ENCODE data around the gene GPANK1. TPM values are rescaled to one million over a fixed set of nuclear protein-coding genes. Genes with fewer than 3 reads are reported as not detected.

GPANK1 gene
- total and polyA plus RNA-seq, 9 of the 15 experiments (the other 6 are each of a cell fraction or from before 2014, with no cell fraction given): 32.2 to 111 (median 46.3) TPM

GRCh38 chr6:31663961-31664789, 622 bp downstream of the GPANK1 start (continued):
- TF ChIP-seq, protein P1, sequence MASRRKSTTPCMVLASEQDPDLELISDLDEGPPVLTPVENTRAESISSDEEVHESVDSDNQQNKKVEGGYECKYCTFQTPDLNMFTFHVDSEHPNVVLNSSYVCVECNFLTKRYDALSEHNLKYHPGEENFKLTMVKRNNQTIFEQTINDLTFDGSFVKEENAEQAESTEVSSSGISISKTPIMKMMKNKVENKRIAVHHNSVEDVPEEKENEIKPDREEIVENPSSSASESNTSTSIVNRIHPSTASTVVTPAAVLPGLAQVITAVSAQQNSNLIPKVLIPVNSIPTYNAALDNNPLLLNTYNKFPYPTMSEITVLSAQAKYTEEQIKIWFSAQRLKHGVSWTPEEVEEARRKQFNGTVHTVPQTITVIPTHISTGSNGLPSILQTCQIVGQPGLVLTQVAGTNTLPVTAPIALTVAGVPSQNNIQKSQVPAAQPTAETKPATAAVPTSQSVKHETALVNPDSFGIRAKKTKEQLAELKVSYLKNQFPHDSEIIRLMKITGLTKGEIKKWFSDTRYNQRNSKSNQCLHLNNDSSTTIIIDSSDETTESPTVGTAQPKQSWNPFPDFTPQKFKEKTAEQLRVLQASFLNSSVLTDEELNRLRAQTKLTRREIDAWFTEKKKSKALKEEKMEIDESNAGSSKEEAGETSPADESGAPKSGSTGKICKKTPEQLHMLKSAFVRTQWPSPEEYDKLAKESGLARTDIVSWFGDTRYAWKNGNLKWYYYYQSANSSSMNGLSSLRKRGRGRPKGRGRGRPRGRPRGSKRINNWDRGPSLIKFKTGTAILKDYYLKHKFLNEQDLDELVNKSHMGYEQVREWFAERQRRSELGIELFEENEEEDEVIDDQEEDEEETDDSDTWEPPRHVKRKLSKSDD (conservative IDR thresholded peaks at IDR 0.05; ENCODE audit: low read length): no peak
- TF ChIP-seq ETV1 (tag; conservative IDR thresholded peaks at IDR 0.05; ENCODE audit: low read depth): peak; percentile 94
- no peak for TF ChIP-seq NFIX (CRISPR knock-in tag; IDR thresholded peaks at IDR 0.05; ENCODE audit: low read depth)
- TF ChIP-seq TEAD2 (tag; IDR thresholded peaks at IDR 0.05): no peak
- no peak; the same call in 1 of the 2 replicates for TF ChIP-seq KLF6 (CRISPR knock-in tag; IDR thresholded peaks at IDR 0.05; ENCODE audit: borderline replicate concordance)
- TF ChIP-seq TCF7 (IDR thresholded peaks at IDR 0.05; ENCODE audit: borderline replicate concordance): no peak
- TF ChIP-seq POLR2H (tag; IDR thresholded peaks at IDR 0.05; ENCODE audit: low read depth): no peak
- TF ChIP-seq ARID2 (IDR thresholded peaks at IDR 0.05): 0 out of 2 replicates have a peak, but pooled peaks have one; percentile 68
- TF ChIP-seq, protein P2, sequence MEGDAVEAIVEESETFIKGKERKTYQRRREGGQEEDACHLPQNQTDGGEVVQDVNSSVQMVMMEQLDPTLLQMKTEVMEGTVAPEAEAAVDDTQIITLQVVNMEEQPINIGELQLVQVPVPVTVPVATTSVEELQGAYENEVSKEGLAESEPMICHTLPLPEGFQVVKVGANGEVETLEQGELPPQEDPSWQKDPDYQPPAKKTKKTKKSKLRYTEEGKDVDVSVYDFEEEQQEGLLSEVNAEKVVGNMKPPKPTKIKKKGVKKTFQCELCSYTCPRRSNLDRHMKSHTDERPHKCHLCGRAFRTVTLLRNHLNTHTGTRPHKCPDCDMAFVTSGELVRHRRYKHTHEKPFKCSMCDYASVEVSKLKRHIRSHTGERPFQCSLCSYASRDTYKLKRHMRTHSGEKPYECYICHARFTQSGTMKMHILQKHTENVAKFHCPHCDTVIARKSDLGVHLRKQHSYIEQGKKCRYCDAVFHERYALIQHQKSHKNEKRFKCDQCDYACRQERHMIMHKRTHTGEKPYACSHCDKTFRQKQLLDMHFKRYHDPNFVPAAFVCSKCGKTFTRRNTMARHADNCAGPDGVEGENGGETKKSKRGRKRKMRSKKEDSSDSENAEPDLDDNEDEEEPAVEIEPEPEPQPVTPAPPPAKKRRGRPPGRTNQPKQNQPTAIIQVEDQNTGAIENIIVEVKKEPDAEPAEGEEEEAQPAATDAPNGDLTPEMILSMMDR (IDR thresholded peaks at IDR 0.05 in 2 of 3, conservative IDR thresholded peaks at IDR 0.05 in 1 of 3; ENCODE audit: insufficient read depth in 2 of 3, low read depth in 1 of 3, low read length in 3 of 3): peak in 1 of 3 experiments; percentile 42; a peak in 2 of 6 replicates
- peak; percentile 55; the same call in 1 of the 2 replicates for TF ChIP-seq ZBTB9 (CRISPR knock-in tag; IDR thresholded peaks at IDR 0.05)
